Measurements from ENCODE around the gene SEC16A.

The SEC16A gene

DNA sequence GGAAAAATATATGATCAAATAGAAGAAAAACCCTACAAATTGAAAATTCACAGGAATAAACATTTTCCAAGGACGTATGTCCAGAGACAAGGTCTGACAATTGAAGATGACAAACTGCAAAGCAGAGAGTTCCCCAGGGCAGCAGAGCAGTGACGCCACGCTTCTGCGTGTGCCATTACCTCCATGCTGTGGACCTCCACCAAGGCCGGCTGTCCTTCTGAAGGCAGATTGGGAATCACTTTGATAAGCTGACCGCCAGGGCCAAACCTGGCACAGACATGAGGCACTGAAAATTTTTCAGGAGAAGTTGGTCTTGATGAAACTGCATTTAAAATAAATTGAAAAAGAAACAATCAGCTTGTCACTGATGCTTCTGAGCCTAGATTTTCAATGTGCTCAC is 18.6 kb downstream of the SEC16A start:
- H3K9ac ChIP-seq (ENCODE audit: low read depth, low read length) = no peak overlapping the region
- no peaks in the 10 kb centered on the region for H3K9me3 ChIP-seq (ENCODE audit: insufficient read depth, low read depth, low read length)
- peaks cover 97% of the 10 kb centered on the region for H3K36me3 ChIP-seq (ENCODE audit: insufficient read depth, low read length)
- no peak overlapping the region for H3K27ac ChIP-seq (ENCODE audit: low read depth, low read length)
- no peaks in the 10 kb centered on the region for H3K4me1 ChIP-seq (ENCODE audit: insufficient read depth, low read length)
- H3K4me3 ChIP-seq (ENCODE audit: low read length) = no peak overlapping the region
- no peaks in the 10 kb centered on the region for H3K27me3 ChIP-seq (ENCODE audit: insufficient read depth, low read length)
- WGBS = 97% methylated on average over 6 of the region's 6 CpGs

DNA sequence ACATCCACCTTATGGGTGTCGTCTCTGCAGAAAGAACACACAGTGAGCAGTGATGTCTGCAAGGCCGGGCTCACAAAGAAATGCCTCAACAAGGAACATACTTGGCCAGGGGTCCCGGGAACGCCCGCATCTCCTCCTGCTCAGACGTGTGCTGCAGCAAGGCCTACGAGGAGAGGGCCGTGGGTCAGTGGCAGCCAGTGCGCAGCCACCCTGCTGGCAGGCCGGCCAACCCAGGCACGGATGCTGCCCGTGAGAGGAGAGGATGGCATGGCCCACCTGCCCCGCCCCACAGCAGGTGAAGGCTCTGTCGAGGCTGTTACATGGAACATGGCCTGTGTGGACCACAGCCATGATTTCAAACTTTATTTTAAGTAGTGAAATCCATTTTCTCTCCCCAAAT is 19.3 kb downstream of the SEC16A start:
- Histone ChIP-seq H3K27ac (ENCODE audit: low read depth, low read length) (no peak overlapping the region), H3K27me3 (ENCODE audit: insufficient read depth, low read length) (no peaks in the 10 kb centered on the region), H3K9ac (ENCODE audit: low read depth, low read length) (no peak overlapping the region), H3K4me1 (ENCODE audit: insufficient read depth, low read length) (no peaks in the 10 kb centered on the region), H3K36me3 (ENCODE audit: insufficient read depth, low read length) (peaks cover 97% of the 10 kb centered on the region), H3K4me3 (ENCODE audit: low read length) (no peak overlapping the region), H3K9me3 (ENCODE audit: insufficient read depth, low read depth, low read length) (no peaks in the 10 kb centered on the region)
- WGBS = 96% methylated on average over 14 of the region's 14 CpGs

DNA sequence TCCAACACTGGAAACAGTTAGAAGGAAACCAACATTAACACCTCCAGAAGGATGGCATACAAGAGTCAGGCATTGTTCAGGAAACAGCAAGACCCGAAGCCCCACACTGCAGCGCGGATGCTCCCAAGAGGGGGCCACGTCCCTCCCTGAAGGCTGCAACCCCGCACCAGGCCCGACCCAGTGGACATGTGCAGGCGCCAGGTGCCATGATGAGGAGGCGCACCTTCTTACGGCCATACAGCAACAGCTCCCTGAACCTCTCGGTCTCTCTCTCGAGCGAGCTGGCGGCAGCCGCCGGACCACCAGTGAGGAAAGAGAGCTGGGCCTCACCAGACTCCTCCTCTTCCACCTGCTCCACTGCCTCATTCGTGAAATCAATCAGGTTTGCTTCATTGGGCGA is 20.2 kb downstream of the SEC16A start:
- WGBS = 97% methylated on average over 17 of the region's 17 CpGs
- no peak overlapping the region for H3K27ac ChIP-seq (ENCODE audit: low read depth, low read length)
- H3K27me3 ChIP-seq (ENCODE audit: insufficient read depth, low read length) = no peaks in the 10 kb centered on the region
- H3K9me3 ChIP-seq (ENCODE audit: insufficient read depth, low read depth, low read length) = no peaks in the 10 kb centered on the region
- H3K4me1 ChIP-seq (ENCODE audit: insufficient read depth, low read length) = no peaks in the 10 kb centered on the region
- no peak overlapping the region for H3K4me3 ChIP-seq (ENCODE audit: low read length)
- H3K36me3 ChIP-seq (ENCODE audit: insufficient read depth, low read length) = peaks cover 97% of the 10 kb centered on the region
- H3K9ac ChIP-seq (ENCODE audit: low read depth, low read length) = no peak overlapping the region

DNA sequence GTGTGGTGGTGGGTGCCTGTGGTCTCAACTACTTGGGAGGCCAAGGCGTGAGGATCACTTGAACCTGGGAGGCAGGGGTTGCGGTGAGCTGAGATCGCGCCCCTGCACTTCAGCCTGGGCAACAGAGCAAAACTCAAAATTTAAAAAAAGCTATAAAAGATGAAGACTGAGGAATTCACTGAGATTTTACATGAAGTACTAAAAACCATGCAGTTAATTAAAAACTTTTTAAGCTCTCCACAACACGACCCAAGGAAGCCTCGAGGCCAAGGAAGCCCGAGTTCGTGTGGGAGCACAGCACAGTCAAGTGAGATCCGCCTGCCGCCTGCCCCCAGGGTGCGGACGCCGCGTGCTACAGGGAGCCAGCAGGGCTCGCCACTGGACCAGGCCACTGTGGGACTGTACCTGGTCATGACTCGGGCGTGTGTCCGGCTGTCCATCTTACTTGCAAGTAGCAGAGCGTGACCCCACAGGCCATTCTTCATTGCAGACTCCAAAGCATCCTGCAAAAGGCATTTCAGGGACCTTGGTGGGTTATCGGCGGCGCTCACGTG is 22.0 kb downstream of the SEC16A start:
- no peak overlapping the region for H3K9ac ChIP-seq (ENCODE audit: low read depth, low read length)
- H3K27ac ChIP-seq (ENCODE audit: low read depth, low read length) = no peak overlapping the region
- no peaks in the 10 kb centered on the region for H3K4me1 ChIP-seq (ENCODE audit: insufficient read depth, low read length)
- H3K27me3 ChIP-seq (ENCODE audit: insufficient read depth, low read length) = no peaks in the 10 kb centered on the region
- no peaks in the 10 kb centered on the region for H3K9me3 ChIP-seq (ENCODE audit: insufficient read depth, low read depth, low read length)
- H3K36me3 ChIP-seq (ENCODE audit: insufficient read depth, low read length) = peaks cover 97% of the 10 kb centered on the region
- WGBS = 95% methylated on average over 23 of the region's 23 CpGs
- H3K4me3 ChIP-seq (ENCODE audit: low read length) = no peak overlapping the region

DNA sequence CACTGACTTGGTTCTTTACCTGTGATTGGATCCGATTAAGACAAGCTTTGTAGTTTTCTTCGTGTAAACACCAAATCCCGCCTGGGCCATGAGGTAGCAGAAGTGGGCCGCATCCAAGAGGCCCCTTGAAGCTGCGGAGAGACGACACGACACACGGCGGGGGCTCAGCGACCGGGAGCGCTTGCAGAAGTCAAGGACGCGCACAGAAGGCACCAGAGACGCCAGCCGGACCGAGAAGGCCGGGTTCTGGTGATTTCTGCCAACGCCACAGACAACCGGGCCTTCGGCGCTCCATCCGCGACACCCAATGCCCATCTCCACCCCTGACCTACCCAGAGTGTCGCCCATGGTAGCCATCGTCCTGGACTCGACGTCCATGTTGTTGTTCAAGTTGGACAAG is 23.4 kb downstream of the SEC16A start:
- Histone ChIP-seq H3K27ac (ENCODE audit: low read depth, low read length) (no peak overlapping the region), H3K9ac (ENCODE audit: low read depth, low read length) (no peak overlapping the region), H3K4me1 (ENCODE audit: insufficient read depth, low read length) (no peaks in the 10 kb centered on the region), H3K9me3 (ENCODE audit: insufficient read depth, low read depth, low read length) (no peaks in the 10 kb centered on the region), H3K4me3 (ENCODE audit: low read length) (no peak overlapping the region), H3K36me3 (ENCODE audit: insufficient read depth, low read length) (peaks cover 97% of the 10 kb centered on the region), H3K27me3 (ENCODE audit: insufficient read depth, low read length) (no peaks in the 10 kb centered on the region)
- WGBS = 92% methylated on average over 28 of the region's 28 CpGs

DNA sequence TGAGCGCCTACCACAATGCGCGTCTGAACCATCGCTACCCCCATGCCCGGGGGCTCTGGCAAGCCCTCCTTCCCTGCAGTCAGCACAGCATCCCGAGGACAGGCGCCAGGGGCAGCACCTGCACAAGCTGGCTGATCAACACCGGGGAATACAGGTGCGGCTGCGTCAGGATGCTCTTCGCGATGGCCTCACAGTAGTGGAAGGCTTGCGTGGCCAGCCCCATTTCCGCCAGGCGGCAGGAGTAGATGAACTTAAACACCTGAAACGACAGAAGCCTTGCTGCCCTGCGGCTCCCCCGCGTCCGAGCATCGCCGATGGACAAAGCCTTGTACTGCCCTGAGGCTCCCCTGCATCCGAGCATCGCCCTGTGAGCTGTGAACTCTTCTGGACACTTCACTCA is 25.5 kb downstream of the SEC16A start:
- Histone ChIP-seq H3K4me3 (ENCODE audit: low read length) (no peak overlapping the region), H3K4me1 (ENCODE audit: insufficient read depth, low read length) (no peaks in the 10 kb centered on the region), H3K27ac (ENCODE audit: low read depth, low read length) (no peak overlapping the region), H3K9ac (ENCODE audit: low read depth, low read length) (no peak overlapping the region), H3K36me3 (ENCODE audit: insufficient read depth, low read length) (peaks cover 91% of the 10 kb centered on the region), H3K9me3 (ENCODE audit: insufficient read depth, low read depth, low read length) (no peaks in the 10 kb centered on the region), H3K27me3 (ENCODE audit: insufficient read depth, low read length) (no peaks in the 10 kb centered on the region)
- WGBS = 96% methylated on average over 24 of the region's 24 CpGs

DNA sequence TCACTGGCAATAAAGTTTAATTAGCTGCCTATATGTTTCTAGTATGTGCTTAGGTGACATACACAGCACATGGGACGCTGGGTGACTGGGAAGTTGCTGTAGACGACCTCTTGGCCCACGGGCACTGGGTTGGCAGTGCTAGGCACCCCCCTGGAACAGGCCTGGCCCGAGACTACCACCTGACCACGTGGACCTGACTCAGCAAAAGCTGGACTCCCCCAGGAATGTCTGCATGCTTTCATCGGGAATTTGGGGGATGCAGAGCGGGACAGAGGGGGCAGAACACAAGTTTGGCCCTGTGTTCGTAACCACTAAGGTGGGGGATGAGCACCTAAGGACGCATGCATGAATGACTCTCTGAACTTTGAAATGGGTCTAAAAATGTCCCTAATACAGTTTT is 26.6 kb downstream of the SEC16A start:
- no peak overlapping the region for H3K27ac ChIP-seq (ENCODE audit: low read depth, low read length)
- no peaks in the 10 kb centered on the region for H3K27me3 ChIP-seq (ENCODE audit: insufficient read depth, low read length)
- 94% methylated on average over 9 of the region's 9 CpGs for WGBS
- H3K36me3 ChIP-seq (ENCODE audit: insufficient read depth, low read length) = peaks cover 89% of the 10 kb centered on the region
- H3K4me1 ChIP-seq (ENCODE audit: insufficient read depth, low read length) = no peaks in the 10 kb centered on the region
- no peaks in the 10 kb centered on the region for H3K9me3 ChIP-seq (ENCODE audit: insufficient read depth, low read depth, low read length)
- H3K4me3 ChIP-seq (ENCODE audit: low read length) = no peak overlapping the region
- H3K9ac ChIP-seq (ENCODE audit: low read depth, low read length) = no peak overlapping the region

DNA sequence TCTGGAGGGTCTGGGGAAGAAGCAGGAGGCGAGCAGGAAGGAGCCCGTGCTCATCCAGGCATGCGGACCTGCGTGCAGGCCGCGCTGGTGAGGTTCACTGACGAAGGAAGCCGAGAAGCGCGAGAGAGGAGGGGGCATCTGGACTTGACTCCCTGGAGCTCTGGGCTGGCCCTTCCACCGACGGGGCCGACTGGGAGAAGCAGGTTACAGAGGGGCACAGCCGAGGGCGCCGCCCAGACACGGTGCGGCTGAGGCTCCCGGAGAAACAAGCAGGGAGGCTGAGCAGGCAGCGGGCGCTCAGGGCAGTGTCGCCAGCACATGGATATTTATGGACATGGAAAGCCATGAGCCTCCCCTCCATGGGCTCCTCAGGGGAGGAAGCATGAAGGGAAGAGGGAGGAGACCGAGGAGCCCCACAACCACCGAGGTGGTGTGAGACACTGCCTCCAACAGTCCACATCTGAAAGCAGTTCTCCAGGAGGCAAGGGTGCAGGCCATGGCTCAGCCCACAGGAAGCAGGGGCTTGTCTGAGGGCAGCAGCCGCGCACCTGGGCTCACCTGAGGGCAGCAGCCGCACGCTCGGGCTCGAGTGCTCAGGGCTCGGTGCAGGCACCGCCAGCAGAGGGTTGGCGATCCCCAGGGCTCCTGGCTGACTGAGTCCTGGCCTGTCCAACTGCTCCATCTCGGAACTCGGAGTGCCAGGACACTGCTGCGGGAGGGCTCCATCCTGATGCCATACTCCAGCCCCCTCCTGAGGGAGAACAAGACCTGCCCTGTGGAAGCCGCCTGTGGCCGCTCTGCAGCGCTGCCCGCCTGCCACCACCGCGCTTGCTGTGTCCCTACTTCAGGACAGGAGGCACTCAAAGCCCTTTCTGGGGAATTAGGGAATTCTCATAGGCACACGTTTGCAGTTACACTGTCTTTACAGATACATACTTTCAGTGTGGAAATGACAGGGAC is 27.5 kb downstream of the SEC16A start:
- Histone ChIP-seq H3K27ac (ENCODE audit: low read depth, low read length) (no peak overlapping the region), H3K36me3 (ENCODE audit: insufficient read depth, low read length) (peaks cover 89% of the 10 kb centered on the region), H3K27me3 (ENCODE audit: insufficient read depth, low read length) (no peaks in the 10 kb centered on the region), H3K9ac (ENCODE audit: low read depth, low read length) (no peak overlapping the region), H3K4me1 (ENCODE audit: insufficient read depth, low read length) (no peaks in the 10 kb centered on the region), H3K9me3 (ENCODE audit: insufficient read depth, low read depth, low read length) (no peaks in the 10 kb centered on the region), H3K4me3 (ENCODE audit: low read length) (no peak overlapping the region)
- WGBS = 97% methylated on average over 43 of the region's 43 CpGs

DNA sequence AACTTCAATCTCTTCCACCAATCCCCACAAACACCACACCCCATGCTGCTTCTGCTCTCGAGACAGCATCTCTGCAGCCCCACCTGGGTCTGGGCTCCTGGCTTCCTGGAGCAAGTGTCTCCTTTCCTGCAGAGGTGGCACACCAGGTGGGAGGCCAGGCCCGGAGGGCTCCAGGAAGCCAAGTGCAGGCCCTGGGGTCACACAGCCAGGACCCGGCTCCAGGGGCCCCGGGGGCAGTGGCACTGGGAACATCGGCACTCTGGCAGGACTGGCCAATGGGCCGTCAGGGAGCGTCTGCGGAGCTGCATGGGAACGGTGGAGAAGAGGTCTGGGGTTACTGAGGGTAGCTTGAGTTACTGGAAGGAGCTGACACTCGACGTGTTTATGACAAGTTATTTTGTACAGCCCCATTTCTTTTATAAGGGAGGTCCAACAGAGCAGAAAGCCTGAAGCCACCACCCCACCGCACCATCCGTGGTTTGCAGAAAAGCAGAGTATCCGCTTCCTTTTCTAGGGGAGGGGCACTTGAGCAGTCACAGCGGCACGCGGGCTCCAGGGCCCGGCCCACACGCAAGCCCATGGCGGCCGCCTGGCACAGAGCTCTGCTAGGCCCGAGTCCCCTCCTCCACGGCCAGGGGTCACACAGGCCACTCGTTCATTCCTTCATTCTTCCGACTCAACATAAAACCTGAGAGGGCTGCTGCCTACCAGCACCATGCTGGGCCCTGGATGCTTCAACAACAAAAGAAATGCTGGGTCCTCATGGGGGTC is 28.6 kb downstream of the SEC16A start:
- Histone ChIP-seq H3K36me3 (ENCODE audit: insufficient read depth, low read length) (peaks cover 89% of the 10 kb centered on the region), H3K9ac (ENCODE audit: low read depth, low read length) (no peak overlapping the region), H3K4me1 (ENCODE audit: insufficient read depth, low read length) (no peaks in the 10 kb centered on the region), H3K4me3 (ENCODE audit: low read length) (no peak overlapping the region), H3K27me3 (ENCODE audit: insufficient read depth, low read length) (no peaks in the 10 kb centered on the region), H3K9me3 (ENCODE audit: insufficient read depth, low read depth, low read length) (no peaks in the 10 kb centered on the region), H3K27ac (ENCODE audit: low read depth, low read length) (no peak overlapping the region)
- WGBS = 94% methylated on average over 25 of the region's 25 CpGs

DNA sequence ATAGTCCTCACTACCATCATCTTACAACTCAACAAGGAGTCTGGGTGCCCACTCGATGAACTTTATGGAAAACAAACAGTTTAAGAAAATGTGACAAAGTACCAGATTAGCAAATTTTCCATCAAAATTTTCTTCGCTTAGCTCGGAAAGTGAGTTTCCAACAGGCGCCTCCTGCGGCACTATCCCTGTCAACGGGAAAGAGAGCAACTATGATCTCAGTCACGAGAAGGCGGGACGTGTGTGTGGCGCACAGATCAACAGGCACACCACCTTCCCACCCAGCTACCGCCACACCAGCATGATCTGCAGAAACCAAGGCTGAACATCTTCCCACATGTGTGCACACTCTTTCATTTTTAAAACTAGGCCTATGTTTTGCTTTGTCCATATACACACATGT is 29.5 kb downstream of the SEC16A start:
- H3K4me3 ChIP-seq (ENCODE audit: low read length) = no peak overlapping the region
- H3K27me3 ChIP-seq (ENCODE audit: insufficient read depth, low read length) = no peaks in the 10 kb centered on the region
- 97% methylated on average over 11 of the region's 11 CpGs for WGBS
- peaks cover 89% of the 10 kb centered on the region for H3K36me3 ChIP-seq (ENCODE audit: insufficient read depth, low read length)
- no peak overlapping the region for H3K27ac ChIP-seq (ENCODE audit: low read depth, low read length)
- H3K4me1 ChIP-seq (ENCODE audit: insufficient read depth, low read length) = no peaks in the 10 kb centered on the region
- H3K9me3 ChIP-seq (ENCODE audit: insufficient read depth, low read depth, low read length) = no peaks in the 10 kb centered on the region
- H3K9ac ChIP-seq (ENCODE audit: low read depth, low read length) = no peak overlapping the region

DNA sequence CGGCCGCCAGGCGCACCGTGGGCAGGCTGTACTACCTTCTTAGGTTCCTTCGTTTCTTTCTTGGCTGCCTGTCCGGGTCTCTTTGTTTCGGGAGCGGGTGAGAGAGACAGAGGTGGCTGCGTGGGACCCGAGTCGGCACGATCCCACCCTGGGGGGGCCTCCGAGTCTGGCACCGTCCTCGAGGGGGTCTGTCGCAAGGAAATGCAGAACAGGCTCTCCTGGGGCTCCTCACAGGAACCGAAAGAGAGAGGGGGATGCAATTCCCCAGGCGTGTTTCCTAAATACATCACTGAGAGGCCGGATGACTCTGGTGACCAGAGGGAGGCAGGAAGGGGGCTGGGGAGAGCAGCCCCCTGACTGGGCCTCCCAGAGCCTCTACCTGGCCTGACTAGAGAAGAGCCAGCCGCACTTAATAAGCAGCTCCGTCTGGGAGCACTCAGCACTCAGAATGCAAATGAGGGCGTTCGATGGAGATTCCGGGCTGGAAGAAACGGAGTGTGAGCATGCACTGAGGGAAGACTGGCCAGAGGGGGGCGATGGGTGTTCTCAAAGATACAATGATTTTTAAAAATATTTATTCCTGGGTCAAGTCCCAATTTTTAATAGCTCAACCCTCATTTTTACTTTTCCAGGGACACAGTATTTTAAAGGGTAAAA is 31.5 kb downstream of the SEC16A start:
- Histone ChIP-seq H3K9me3 (ENCODE audit: insufficient read depth, low read depth, low read length) (no peaks in the 10 kb centered on the region), H3K36me3 (ENCODE audit: insufficient read depth, low read length) (peaks cover 89% of the 10 kb centered on the region), H3K27me3 (ENCODE audit: insufficient read depth, low read length) (no peaks in the 10 kb centered on the region), H3K4me3 (ENCODE audit: low read length) (no peak overlapping the region), H3K4me1 (ENCODE audit: insufficient read depth, low read length) (no peaks in the 10 kb centered on the region), H3K27ac (ENCODE audit: low read depth, low read length) (no peak overlapping the region), H3K9ac (ENCODE audit: low read depth, low read length) (no peak overlapping the region)
- WGBS = 95% methylated on average over 26 of the region's 26 CpGs
